Breast epithelium (tissue), 4 donors: ENCODE results near the gene PALLD. TPM values are rescaled to one million over a fixed set of nuclear protein-coding genes. Genes with fewer than 3 reads are reported as not detected.

ENCODE experiments used
- DNase-seq, 2 donors: peaks; one replicate each; pipeline ENCODE4 v3.0.0-alpha.2; 2019; ENCODE audit warnings: low spot score in 2 of 2
- H3K27ac ChIP-seq, 2 donors: fragments of 200-600 bp; sonication (generic) in 1 of 2; one replicate each; pipeline ENCODE4 v1.5.1; 2016 to 2019; ENCODE audit warnings: mild to moderate bottlenecking in 1 of 2
- H3K27me3 ChIP-seq, 2 donors: fragments of 200-600 bp; sonication (generic) in 1 of 2; one replicate each; pipeline versions ENCODE4 v1.5.1 to v1.6.0; 2017 to 2019; ENCODE audit warnings: control low read depth in 1 of 2, mild to moderate bottlenecking in 1 of 2
- H3K36me3 ChIP-seq: fragments of 200-600 bp; one replicate; pipeline ENCODE4 v1.5.1; 2019
- H3K4me1 ChIP-seq, 2 donors: fragments of 200-600 bp; sonication (generic); one replicate each; pipeline ENCODE4 v1.5.1; 2016 to 2019; ENCODE audit warnings: control low read depth in 1 of 2
- H3K4me3 ChIP-seq, 3 donors: fragments of 200-600 bp; sonication (generic); 1 replicate in 2 of 3; 2 replicates in 1 of 3; pipeline ENCODE4 v1.5.1; 2016 to 2019; ENCODE audit warnings: mild to moderate bottlenecking in 3 of 3, moderate library complexity in 2 of 3
- H3K9me3 ChIP-seq, 2 donors: fragments of 200-600 bp; sonication (generic) in 1 of 2; one replicate each; pipeline ENCODE4 v1.5.1; 2016 to 2019; ENCODE audit warnings: control low read depth in 1 of 2
- CTCF ChIP-seq, 3 donors: fragments of 450-650 bp; IDR thresholded peaks; one replicate each; pipeline ENCODE4 v1.5.1; 2016 to 2017; ENCODE audit warnings: antibody characterized with exemption in 3 of 3, mild to moderate bottlenecking in 3 of 3, moderate library complexity in 3 of 3
- POLR2A ChIP-seq: fragments of 450-650 bp; IDR thresholded peaks from one replicate; pipeline ENCODE4 v1.6.1; 2016; ENCODE audit warnings: antibody characterized with exemption, mild to moderate bottlenecking, moderate library complexity
- POLR2AphosphoS5 ChIP-seq, 3 donors: sonication (generic); formaldehyde crosslinking; IDR thresholded peaks; one replicate each; pipeline ENCODE4 v1.6.1; 2017; ENCODE audit warnings: antibody characterized with exemption in 3 of 3
- intact Hi-C: fragments of 100-400 bp; cut with DNase I; formaldehyde crosslinking; loops from one replicate; pipeline ENCODE4 v1.15.1; 2023; ENCODE audit warnings: low total_unique reads
- total RNA-seq, 3 donors: library from RNA; depleted of rRNA; stranded (reverse); fragments of >200 nt; gene quantifications; one replicate each; pipeline ENCODE4 v1.1.0, GENCODE V29; 2016

PALLD gene
- total RNA-seq, 3 donors from 2014 or later, result 96.0 to 186 (median 174) TPM

- no peak overlapping the region for H3K4me3 ChIP-seq
- H3K9me3 ChIP-seq, result no peaks in the 10 kb centered on the region
- DNase-seq, result no peak
- no peak for TF ChIP-seq POLR2AphosphoS5 (IDR thresholded peaks at IDR 0.05)
- no peak for TF ChIP-seq POLR2A
- TF ChIP-seq CTCF (IDR thresholded peaks at IDR 0.05), result no peak
- intact Hi-C loops, result no loop called here
- no peaks in the 10 kb centered on the region for H3K4me1 ChIP-seq
- H3K27me3 ChIP-seq, result no peaks in the 10 kb centered on the region
- H3K36me3 ChIP-seq, result no peaks in the 10 kb centered on the region
- no peak overlapping the region for H3K27ac ChIP-seq
Observed at GRCh38 chr4:168486912-168487281, 10.0 kb upstream of the PALLD start.

GRCh38 chr4:168487282-168488035, 9.4 kb upstream of the PALLD start:
- H3K4me3 ChIP-seq, result no peak overlapping the region
- intact Hi-C loops, result no loop called here
- TF ChIP-seq POLR2A (no peak), CTCF (IDR thresholded peaks at IDR 0.05) (no peak), POLR2AphosphoS5 (IDR thresholded peaks at IDR 0.05) (no peak)

GRCh38 chr4:168488869-168489274, 8.0 kb upstream of the PALLD start:
- H3K4me1 ChIP-seq, result no peaks in the 10 kb centered on the region
- no peaks in the 10 kb centered on the region for H3K36me3 ChIP-seq
- no peak for DNase-seq
- no peaks in the 10 kb centered on the region for H3K9me3 ChIP-seq
- intact Hi-C loops, result no loop called here
- no peak overlapping the region for H3K4me3 ChIP-seq
- H3K27ac ChIP-seq, result no peak overlapping the region
- TF ChIP-seq POLR2AphosphoS5 (IDR thresholded peaks at IDR 0.05) (no peak), CTCF (IDR thresholded peaks at IDR 0.05) (no peak), POLR2A (no peak)
- H3K27me3 ChIP-seq, result no peaks in the 10 kb centered on the region

More at GRCh38 chr4:168487282-168488035, 9.4 kb upstream of the PALLD start:
- no peaks in the 10 kb centered on the region for H3K9me3 ChIP-seq
- H3K27me3 ChIP-seq, result no peaks in the 10 kb centered on the region
- H3K27ac ChIP-seq, result no peak overlapping the region
- no peaks in the 10 kb centered on the region for H3K36me3 ChIP-seq
- no peaks in the 10 kb centered on the region for H3K4me1 ChIP-seq
- no peak for DNase-seq

DNA sequence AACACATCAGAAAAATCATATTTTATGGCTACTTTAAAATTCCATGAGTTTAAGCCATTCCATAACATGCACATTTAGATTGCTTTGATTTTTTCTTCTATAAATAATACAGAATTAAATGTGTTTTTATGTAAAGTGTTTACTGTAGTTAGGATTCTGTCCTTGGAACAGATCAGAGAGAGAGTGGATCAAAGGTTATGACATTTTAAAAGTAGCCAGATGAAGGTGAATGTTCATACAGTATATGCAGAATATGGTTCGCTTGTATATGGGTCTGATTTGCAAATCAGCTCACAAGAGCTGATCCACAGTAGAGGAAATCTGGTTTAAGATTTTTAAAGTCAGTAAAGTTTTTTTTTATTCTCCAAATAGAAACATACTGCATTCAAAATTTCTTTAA, 7.2 kb upstream of the PALLD start:
- H3K27ac ChIP-seq, result no peak overlapping the region
- H3K27me3 ChIP-seq, result no peaks in the 10 kb centered on the region
- no peaks in the 10 kb centered on the region for H3K4me1 ChIP-seq
- no peaks in the 10 kb centered on the region for H3K9me3 ChIP-seq
- no peak for DNase-seq
- TF ChIP-seq POLR2A (no peak), POLR2AphosphoS5 (IDR thresholded peaks at IDR 0.05) (no peak), CTCF (IDR thresholded peaks at IDR 0.05) (no peak)
- intact Hi-C loops, result no loop called here
- H3K36me3 ChIP-seq, result no peaks in the 10 kb centered on the region
- no peak overlapping the region for H3K4me3 ChIP-seq

- DNase-seq, result no peak
- H3K27me3 ChIP-seq, result no peaks in the 10 kb centered on the region
- TF ChIP-seq POLR2A, result no peak
Observed at GRCh38 chr4:168490711-168491110, 6.1 kb upstream of the PALLD start.

More at GRCh38 chr4:168490711-168491110, 6.1 kb upstream of the PALLD start:
- H3K36me3 ChIP-seq, result no peaks in the 10 kb centered on the region
- no peaks in the 10 kb centered on the region for H3K9me3 ChIP-seq
- intact Hi-C loops, result no loop called here
- H3K4me1 ChIP-seq, result no peaks in the 10 kb centered on the region
- H3K4me3 ChIP-seq, result no peak overlapping the region
- H3K27ac ChIP-seq, result no peak overlapping the region
